HG03575 (cell line): ENCODE results near the gene GPHN.

Experiments
- ATAC-seq: cut with Tn5 transposase; IDR thresholded peaks from one replicate; pipeline ENCODE4 v1.9.1; 2021; ENCODE audit not compliant: unreplicated experiment, insufficient number of reproducible peaks, low FRiP score; ENCODE audit errors: extremely low read depth

Gene GPHN

DNA sequence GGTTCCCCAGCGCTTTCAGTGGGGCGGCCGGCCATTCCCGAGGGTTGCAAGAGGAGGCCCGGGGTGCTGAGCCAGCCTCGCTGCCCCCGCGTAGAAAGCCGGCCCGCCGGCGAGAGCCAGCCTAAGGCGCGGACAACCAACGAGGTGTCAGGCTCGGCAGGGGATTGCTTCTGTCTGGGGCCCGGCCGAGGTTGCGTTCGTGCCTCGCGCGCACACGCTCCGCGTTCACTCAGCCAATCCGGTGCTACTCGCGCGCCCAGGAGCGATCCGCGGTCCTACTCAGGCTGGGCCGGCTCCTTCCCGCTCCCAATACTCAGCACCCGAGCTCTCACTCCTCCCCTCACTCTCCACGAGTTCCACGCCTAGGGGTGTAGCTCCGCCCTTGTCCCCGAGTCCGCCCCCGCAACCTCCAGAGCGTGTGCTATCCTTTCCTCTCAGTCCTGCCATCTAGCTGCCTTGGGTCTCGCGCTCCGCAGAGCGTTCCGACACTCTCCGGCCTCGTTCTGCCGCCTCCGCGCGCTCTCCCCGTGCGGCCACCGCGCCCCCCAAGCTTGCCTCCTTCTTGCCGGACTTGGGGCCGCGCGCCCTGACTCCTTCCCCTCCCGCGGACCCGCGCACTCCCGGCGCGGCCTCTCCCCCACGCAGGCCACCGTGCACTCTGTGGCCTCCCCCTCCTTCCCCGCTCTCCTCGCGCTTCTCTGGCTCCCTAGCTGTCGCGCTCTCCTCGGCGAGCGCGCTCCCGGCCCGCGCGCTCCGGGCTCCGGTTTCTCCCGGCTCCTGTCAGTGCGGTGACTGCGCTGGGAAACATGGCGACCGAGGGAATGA, at the start of gene GPHN:
Gene GPHN (plus strand): TSS at position 426 of the 825 bp plus-strand sequence.
- ATAC-seq: peak; percentile 74

DNA sequence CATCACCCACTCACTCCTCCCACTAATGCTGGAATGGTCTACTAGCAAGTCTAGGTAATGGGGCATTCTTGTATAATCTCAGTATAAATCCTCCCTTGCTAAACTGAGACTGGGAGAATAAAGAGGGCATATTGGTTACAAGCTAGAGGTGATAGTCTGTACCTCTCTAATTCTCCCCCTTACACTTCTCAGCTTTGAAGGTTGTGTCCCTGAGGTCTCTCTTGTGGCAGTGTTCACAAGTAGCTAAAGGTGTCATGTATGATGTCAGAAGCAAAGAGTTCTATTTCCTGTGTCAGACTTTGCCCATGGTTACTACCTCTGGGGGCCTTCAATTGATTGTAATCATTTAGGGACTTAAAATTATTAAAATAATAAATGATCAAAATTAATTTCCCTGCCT, 48.3 kb upstream of the GPHN start:
- no peak for ATAC-seq

DNA sequence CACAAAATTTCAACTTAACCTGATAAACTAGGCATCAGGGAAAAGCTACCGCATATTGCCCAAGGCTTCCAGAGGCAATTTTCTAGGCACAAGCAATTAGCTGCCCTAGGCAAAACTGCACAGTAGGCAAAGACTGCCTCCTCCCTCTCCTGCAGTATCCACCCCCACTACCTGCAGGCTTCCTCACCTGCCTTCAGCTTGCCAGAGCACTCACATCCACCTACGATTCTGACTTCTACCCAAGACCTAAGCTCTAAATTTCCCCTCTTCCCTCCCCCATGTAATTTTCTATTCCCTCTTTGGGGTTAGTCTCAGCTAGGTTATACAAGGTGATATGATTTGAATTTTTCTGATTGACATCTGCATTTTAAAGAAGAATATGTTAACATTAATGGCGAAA, 43.7 kb upstream of the GPHN start:
- ATAC-seq: no peak

GRCh38 chr14:66468778-66469367, 39.1 kb upstream of the GPHN start:
- no peak for ATAC-seq

DNA sequence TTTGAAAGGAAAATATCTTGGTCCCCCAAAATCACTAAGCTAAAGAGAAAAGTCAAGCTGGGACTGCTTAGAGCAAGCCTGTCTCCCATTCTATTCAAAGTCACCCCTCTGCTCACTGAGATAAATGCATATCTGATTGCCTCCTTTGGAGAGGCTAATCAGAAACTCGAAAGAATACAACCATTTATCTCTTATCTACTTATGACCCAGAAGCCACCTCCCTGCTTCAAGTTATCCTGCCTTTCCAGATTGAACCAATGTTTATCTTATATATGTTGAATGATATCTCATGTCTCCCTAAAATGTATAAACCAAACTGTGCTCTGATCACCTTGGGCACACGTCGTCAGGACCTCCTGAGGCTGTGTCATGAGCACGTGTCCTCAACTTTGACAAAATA, 36.4 kb upstream of the GPHN start:
- ATAC-seq: no peak

GRCh38 chr14:66472251-66472650, 35.7 kb upstream of the GPHN start:
- no peak for ATAC-seq

GRCh38 chr14:66473223-66473622, 34.7 kb upstream of the GPHN start:
- ATAC-seq: no peak

DNA sequence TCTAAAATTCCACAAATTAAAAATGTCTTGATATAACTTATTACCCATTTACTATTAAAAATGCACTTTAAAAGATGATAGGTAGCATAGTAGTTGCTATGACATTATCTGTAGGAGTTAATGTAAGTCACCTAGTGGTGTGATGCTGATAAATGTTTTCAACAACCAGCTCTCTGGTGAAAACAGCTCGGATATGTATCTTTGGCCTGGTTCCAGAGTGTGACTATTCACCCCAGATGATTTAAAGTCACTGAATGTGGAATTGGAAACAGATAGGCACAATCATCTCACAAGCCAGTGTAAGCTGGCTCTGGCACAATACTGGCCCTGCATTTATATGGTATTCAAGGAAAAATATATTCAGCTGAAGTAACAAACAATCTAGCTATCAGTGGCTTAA, 31.0 kb upstream of the GPHN start:
- no peak for ATAC-seq

DNA sequence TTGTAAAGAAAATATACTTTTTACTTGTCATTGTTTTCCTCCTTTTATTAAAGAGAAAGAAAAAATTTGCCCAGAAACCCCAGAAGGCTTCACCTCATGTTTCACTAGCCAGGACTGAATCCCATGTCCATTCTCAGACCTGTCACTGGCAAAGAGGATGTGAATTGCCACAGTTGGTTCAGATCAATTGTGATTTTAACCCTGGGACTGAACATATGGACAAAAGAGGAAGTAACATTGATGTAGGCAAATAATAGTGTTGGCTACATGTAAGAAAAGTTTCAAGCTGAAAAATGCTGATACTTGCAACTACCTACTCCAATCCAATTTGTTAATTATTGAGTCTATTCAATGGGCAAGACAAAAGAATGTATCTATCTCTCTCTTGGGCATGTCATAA, 30.4 kb upstream of the GPHN start:
- no peak for ATAC-seq

DNA sequence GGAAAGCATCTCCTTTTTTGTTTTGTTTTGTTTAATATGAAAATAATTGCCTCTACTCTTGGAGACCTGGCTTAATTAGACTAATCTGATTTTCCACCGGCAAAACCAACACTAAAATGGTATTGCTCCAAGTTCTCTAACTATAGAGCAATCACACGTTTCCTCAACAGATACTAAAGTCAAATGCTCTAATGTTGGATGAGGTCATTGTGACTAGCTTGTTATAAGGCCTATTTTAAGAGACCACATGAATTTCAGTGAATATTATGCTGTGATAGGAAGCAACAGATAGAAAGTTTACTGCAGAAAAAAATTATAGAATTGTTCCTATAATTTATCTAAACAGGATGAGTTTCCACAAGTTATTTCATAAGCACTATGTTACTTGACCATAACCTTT, 25.1 kb upstream of the GPHN start:
- no peak for ATAC-seq

- no peak for ATAC-seq
These were observed 24.6 kb upstream of the GPHN start for GRCh38 chr14:66483322-66483721.

DNA sequence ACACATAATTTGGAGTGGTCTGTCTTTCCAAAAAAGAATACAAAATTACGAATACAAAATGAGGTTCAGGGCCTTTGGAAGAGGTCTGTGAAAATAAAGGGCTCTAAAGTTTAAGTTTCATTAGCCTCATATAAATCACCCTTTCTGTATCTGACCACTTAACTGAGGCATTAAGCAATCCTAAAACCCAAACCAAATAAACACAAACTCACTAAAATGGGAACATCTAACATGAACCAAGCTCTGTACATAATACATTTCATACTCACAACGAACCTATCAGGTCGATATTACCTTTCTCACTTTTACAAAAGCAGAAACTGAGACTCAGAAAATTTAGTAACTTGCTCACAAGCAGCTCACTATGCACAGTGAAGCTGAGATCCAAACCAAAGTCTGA, 22.9 kb upstream of the GPHN start:
- ATAC-seq: no peak

DNA sequence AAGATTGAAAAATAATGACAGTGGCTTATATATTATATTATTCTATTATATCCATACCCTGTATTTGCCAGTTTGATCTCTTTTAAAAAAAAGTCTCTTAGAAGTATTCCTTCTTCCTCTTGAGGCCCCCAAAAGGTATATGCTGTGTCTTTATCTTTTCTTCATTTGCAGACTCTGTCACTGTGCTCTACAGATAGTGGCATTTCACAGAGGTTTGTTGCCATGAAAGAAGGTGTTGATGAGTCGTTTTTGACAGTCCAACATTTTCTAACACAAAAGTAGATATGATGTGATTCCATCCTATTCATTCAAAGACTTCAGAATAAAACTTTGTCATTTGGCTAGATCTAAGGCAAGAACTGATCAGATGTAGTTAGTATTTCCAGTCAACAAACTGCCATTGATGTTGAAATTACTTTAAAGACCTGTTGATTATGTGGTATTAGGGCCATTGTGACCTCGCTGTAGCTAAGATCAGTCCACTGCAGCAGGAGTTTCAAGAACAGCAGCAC, 22.0 kb upstream of the GPHN start, which contains the start of gene CCDC196:
Gene CCDC196 (plus strand): TSS at position 462 of the 512 bp plus-strand sequence. CDS start 132 bp downstream, outside the sequence.
- ATAC-seq: no peak

GRCh38 chr14:66487164-66487563, 20.8 kb upstream of the GPHN start:
- ATAC-seq: no peak

- ATAC-seq: no peak
These were observed 17.5 kb upstream of the GPHN start for GRCh38 chr14:66490143-66491111.

- no peak for ATAC-seq
These were observed 14.2 kb upstream of the GPHN start for GRCh38 chr14:66493750-66494149.

- ATAC-seq: no peak
These were observed 12.5 kb upstream of the GPHN start for GRCh38 chr14:66495218-66496098.

- no peak for ATAC-seq
These were observed 11.6 kb upstream of the GPHN start for GRCh38 chr14:66496188-66496807.
